KMS-11 (cell line): ENCODE results near the gene OXNAD1.

Experiments used
- H2AFZ ChIP-seq: fragments of 200-600 bp; sonication (generic); 2 replicates; pipeline ENCODE4 v1.6.1; 2016; ENCODE audit warnings: antibody characterized with exemption, mixed run types, low read depth
- H3K27ac ChIP-seq: fragments of 200-600 bp; sonication (generic); 2 replicates; pipeline ENCODE4 v1.6.1; 2016; ENCODE audit warnings: mild to moderate bottlenecking, mixed run types
- H3K27me3 ChIP-seq: fragments of 200-600 bp; sonication (generic); 2 replicates; pipeline ENCODE4 v1.6.1; 2017; ENCODE audit warnings: mild to moderate bottlenecking, low read depth, mixed run types, moderate library complexity; ENCODE audit not compliant: insufficient read depth
- H3K36me3 ChIP-seq: fragments of 200-600 bp; sonication (generic); 2 replicates; pipeline ENCODE4 v1.6.1; 2017; ENCODE audit warnings: mild to moderate bottlenecking, mixed run types; ENCODE audit not compliant: insufficient read depth
- H3K4me1 ChIP-seq: fragments of 200-600 bp; sonication (generic); 2 replicates; pipeline ENCODE4 v1.6.1; 2016; ENCODE audit warnings: mild to moderate bottlenecking, low read depth, mixed run types; ENCODE audit not compliant: poor library complexity, severe bottlenecking
- H3K4me2 ChIP-seq: fragments of 200-600 bp; sonication (generic); 2 replicates; pipeline ENCODE4 v1.7.0; 2016; ENCODE audit warnings: mild to moderate bottlenecking, mixed run types
- H3K4me3 ChIP-seq: fragments of 200-600 bp; sonication (generic); IDR thresholded peaks from 2 replicates; pipeline ENCODE4 v1.6.1; 2017; ENCODE audit warnings: low read depth, low read length, mixed read lengths; ENCODE audit not compliant: insufficient read depth
- H3K79me2 ChIP-seq: fragments of 200-600 bp; sonication (generic); 2 replicates; pipeline ENCODE4 v1.6.1; 2016; ENCODE audit warnings: low read depth, mixed run types; ENCODE audit not compliant: insufficient read depth
- H3K9ac ChIP-seq: fragments of 200-600 bp; sonication (generic); 2 replicates; pipeline ENCODE4 v1.6.1; 2016; ENCODE audit warnings: mild to moderate bottlenecking, mixed run types
- H4K20me1 ChIP-seq: fragments of 200-600 bp; sonication (generic); 2 replicates; pipeline ENCODE4 v1.6.1; 2016; ENCODE audit warnings: mild to moderate bottlenecking, mixed run types; ENCODE audit not compliant: insufficient read depth
- CTCF ChIP-seq: fragments of 200-600 bp; sonication (generic); conservative IDR thresholded peaks from 2 replicates; pipeline ENCODE4 v1.6.1; 2017; ENCODE audit warnings: low read depth, mild to moderate bottlenecking, antibody characterized with exemption, low read length, moderate library complexity, mixed read lengths

OXNAD1 gene

GRCh38 chr3:16280671-16281070 lies 15.7 kb downstream of the OXNAD1 start:
- no peaks in the 10 kb centered on the region for H3K36me3 ChIP-seq

GRCh38 chr3:16284633-16285032 lies 19.6 kb downstream of the OXNAD1 start:
- no peaks in the 10 kb centered on the region for H3K36me3 ChIP-seq

More at GRCh38 chr3:16280671-16281070, 15.7 kb downstream of the OXNAD1 start:
- no peak for TF ChIP-seq CTCF
- no peak overlapping the region for H3K4me3 ChIP-seq
- no peaks in the 10 kb centered on the region for H3K79me2 ChIP-seq
- no peak overlapping the region for H3K4me2 ChIP-seq
- no peaks in the 10 kb centered on the region for H4K20me1 ChIP-seq
- H3K27me3 ChIP-seq, result no peaks in the 10 kb centered on the region
- no peak overlapping the region for H3K9ac ChIP-seq
- H3K4me1 ChIP-seq, result peaks cover 14% of the 10 kb centered on the region
- H2AFZ ChIP-seq, result no peak overlapping the region
- H3K27ac ChIP-seq, result no peak overlapping the region

GRCh38 chr3:16286161-16286560 lies 21.1 kb downstream of the OXNAD1 start:
- Histone ChIP-seq H3K4me2 (peak overlapping the region; percentile 84), H3K4me3 (peak overlapping the region; percentile 16), H3K4me1 (peaks cover 66% of the 10 kb centered on the region), H3K27me3 (no peaks in the 10 kb centered on the region), H3K9ac (peak overlapping the region; percentile 59), H4K20me1 (no peaks in the 10 kb centered on the region), H3K27ac (peak overlapping the region; percentile 93), H3K36me3 (no peaks in the 10 kb centered on the region), H2AFZ (peak overlapping the region; percentile 34; the same call in 1 of the 2 replicates), H3K79me2 (no peaks in the 10 kb centered on the region; the same call in 1 of the 2 replicates)
- TF ChIP-seq CTCF, result no peak

More at GRCh38 chr3:16284633-16285032, 19.6 kb downstream of the OXNAD1 start:
- Histone ChIP-seq H3K79me2 (no peaks in the 10 kb centered on the region; the same call in 1 of the 2 replicates), H3K4me2 (no peak overlapping the region), H2AFZ (no peak overlapping the region), H3K9ac (no peak overlapping the region), H3K27me3 (no peaks in the 10 kb centered on the region), H4K20me1 (no peaks in the 10 kb centered on the region), H3K4me1 (peaks cover 52% of the 10 kb centered on the region), H3K4me3 (no peak overlapping the region), H3K27ac (no peak overlapping the region)
- no peak for TF ChIP-seq CTCF

- no peaks in the 10 kb centered on the region; the same call in 1 of the 2 replicates for H3K79me2 ChIP-seq
- H3K9ac ChIP-seq, result peak overlapping the region; percentile 59
- no peak for TF ChIP-seq CTCF
- H3K4me2 ChIP-seq, result peak overlapping the region; percentile 84
- H3K27ac ChIP-seq, result peak overlapping the region; percentile 93
- peak overlapping the region; percentile 14; the same call in 1 of the 2 replicates for H2AFZ ChIP-seq
- peak overlapping the region; percentile 55 for H3K4me3 ChIP-seq
- no peaks in the 10 kb centered on the region for H4K20me1 ChIP-seq
- H3K36me3 ChIP-seq, result no peaks in the 10 kb centered on the region
- H3K27me3 ChIP-seq, result no peaks in the 10 kb centered on the region
- H3K4me1 ChIP-seq, result peaks cover 74% of the 10 kb centered on the region
These were observed 21.9 kb downstream of the OXNAD1 start for GRCh38 chr3:16286751-16287543.
